Measurements from ENCODE around the gene IL1RAPL1. TPM values are rescaled to one million over a fixed set of nuclear protein-coding genes. Genes with fewer than 3 reads are reported as not detected.

Gene IL1RAPL1
- total and polyA plus RNA-seq, 2 donors (not counting 3 experiments of a cell fraction or from before 2014, with no cell fraction given), result 0.79 to 1.3 TPM

- H4K20me1 ChIP-seq (replicated peaks; ENCODE audit: control insufficient read depth, extremely low read depth, insufficient read depth, low read length), result no peaks in the 10 kb centered on the region
- H3K9ac ChIP-seq (replicated peaks; ENCODE audit: extremely low read depth, insufficient read depth, low read length), result no peak overlapping the region
- H3K9me3 ChIP-seq (replicated peaks; ENCODE audit: control insufficient read depth, insufficient read depth, low read length), result no peaks in the 10 kb centered on the region
- TF ChIP-seq POLR2A (IDR thresholded peaks at IDR 0.05; ENCODE audit: low read depth, low read length), result no peak
- no peak for TF ChIP-seq GATA2 (IDR thresholded peaks at IDR 0.05; ENCODE audit: insufficient read depth, insufficient read length, low read depth, low read length)
- no peak for TF ChIP-seq EZH2 (IDR thresholded peaks at IDR 0.05; ENCODE audit: borderline replicate concordance, low read depth, low read length, severe bottlenecking)
- no peak for TF ChIP-seq JUN (IDR thresholded peaks at IDR 0.05; ENCODE audit: borderline replicate concordance, insufficient read depth, insufficient read length, low read depth)
- TF ChIP-seq MAX (IDR thresholded peaks at IDR 0.05; ENCODE audit: insufficient read depth, insufficient read length), result no peak
- TF ChIP-seq MYC (IDR thresholded peaks at IDR 0.05; ENCODE audit: low read depth, low read length), result no peak
- TF ChIP-seq FOS (IDR thresholded peaks at IDR 0.05; ENCODE audit: borderline replicate concordance, insufficient read depth, low read length), result no peak
- no peak for TF ChIP-seq CTCF (IDR thresholded peaks at IDR 0.05; ENCODE audit: extremely low read depth in 1 of 2, insufficient read depth in 1 of 2, low read depth in 1 of 2, low read length in 2 of 2)
- TF ChIP-seq POLR2AphosphoS5 (IDR thresholded peaks at IDR 0.05; ENCODE audit: insufficient read depth, low read depth, low read length), result no peak
- H3K4me3 ChIP-seq (replicated peaks in 1 of 3; ENCODE audit: insufficient read depth in 1 of 3, low read depth in 1 of 3, low read length in 3 of 3), result no peak overlapping the region
- H3K9me1 ChIP-seq (replicated peaks; ENCODE audit: control insufficient read depth, extremely low read depth, insufficient read depth, low read length), result no peaks in the 10 kb centered on the region
- no peak for DNase-seq (ENCODE audit: low read depth, low spot score)
- no peaks in the 10 kb centered on the region for H3K36me3 ChIP-seq (ENCODE audit: control insufficient read depth in 2 of 2, extremely low read depth in 1 of 2, insufficient read depth in 2 of 2, low read length in 2 of 2)
- no peak for FAIRE-seq
- intact Hi-C loops (cut with micrococcal nuclease), result no loop called here
- H3K4me2 ChIP-seq (ENCODE audit: insufficient read depth, low read length), result no peak overlapping the region
- CTCF ChIA-PET, result no interaction called here
- H3K79me2 ChIP-seq (ENCODE audit: control insufficient read depth, insufficient read depth, low read length), result no peaks in the 10 kb centered on the region
- BruUV-seq (replicated peaks), result no TSS peak
- POLR2A ChIA-PET, result no interaction called here
- dilution Hi-C loops (cut with MboI; ENCODE audit: extremely low pct_ligation_motif_present, low sequenced_read_pairs), result no loop called here
- no peak overlapping the region for H3K27ac ChIP-seq (ENCODE audit: insufficient read depth, low read depth, low read length)
- no peak overlapping the region for H2AFZ ChIP-seq (ENCODE audit: low read depth, low read length)
- H3K4me1 ChIP-seq (ENCODE audit: control insufficient read depth, extremely low read depth, insufficient read depth, low read length), result no peaks in the 10 kb centered on the region
- H3K27me3 ChIP-seq (ENCODE audit: control insufficient read depth in 2 of 2, insufficient read depth in 2 of 2, low read length in 2 of 2), result no peaks in the 10 kb centered on the region
Observed at GRCh38 chrX:29241809-29242208, 654.6 kb downstream of the IL1RAPL1 start.

Measured in endothelial cell of umbilical vein (primary cell).